ENCODE data around the gene MEIG1.
"Not testable (repeated sequence)": the region's sequence is repeated elsewhere in the genome, so short reads cannot be mapped to it uniquely, and the experiment has no call there.

The MEIG1 gene

GRCh38 chr10:14991035-14991749 lies 32.0 kb downstream of the MEIG1 start:
- TF ChIP-seq CTCF (conservative IDR thresholded peaks at IDR 0.05; ENCODE audit: low read depth, low read length): peak; percentile 61
- DNase-seq (ENCODE audit: low read depth): peak; percentile 80
- not testable (repeated sequence) for H3K4me3 ChIP-seq (ENCODE audit: low read depth, low read length)

GRCh38 chr10:14992336-14992735 lies 33.1 kb downstream of the MEIG1 start:
- not testable (repeated sequence) for DNase-seq (ENCODE audit: low read depth); H3K4me3 ChIP-seq (ENCODE audit: low read depth, low read length)

- DNase-seq (ENCODE audit: low read depth): peak; percentile 12
- H3K4me3 ChIP-seq (ENCODE audit: low read depth, low read length): not testable (repeated sequence)
Observed at GRCh38 chr10:14993500-14994455, 34.6 kb downstream of the MEIG1 start.

GRCh38 chr10:14995964-14996565 lies 36.9 kb downstream of the MEIG1 start:
- no peak for TF ChIP-seq CTCF (conservative IDR thresholded peaks at IDR 0.05; ENCODE audit: low read depth, low read length)
- peak overlapping the region; percentile 49 for H3K4me3 ChIP-seq (ENCODE audit: low read depth, low read length)
- no peak for DNase-seq (ENCODE audit: low read depth)

GRCh38 chr10:15013530-15013929 lies 54.3 kb downstream of the MEIG1 start:
- not testable (repeated sequence) for H3K4me3 ChIP-seq (ENCODE audit: low read depth, low read length); DNase-seq (ENCODE audit: low read depth)

- no peak for TF ChIP-seq CTCF (conservative IDR thresholded peaks at IDR 0.05; ENCODE audit: low read depth, low read length)
- no peak overlapping the region for H3K4me3 ChIP-seq (ENCODE audit: low read depth, low read length)
- no peak for DNase-seq (ENCODE audit: low read depth)
Observed at GRCh38 chr10:15015451-15015850, 56.3 kb downstream of the MEIG1 start.

GRCh38 chr10:15020966-15021365 lies 61.8 kb downstream of the MEIG1 start:
- peak; percentile 20 for DNase-seq (ENCODE audit: low read depth)
- H3K4me3 ChIP-seq (ENCODE audit: low read depth, low read length): not testable (repeated sequence)

Data from choroid plexus epithelial cell (primary cell).